HepG2 (cell line): ENCODE measurements around the gene APOC3. TPM values are rescaled to one million over a fixed set of nuclear protein-coding genes. Genes with fewer than 3 reads are reported as not detected.
A peak's percentile ranks its signal among the peaks of the same experiment; 100 is the strongest.
"Not testable (repeated sequence)": the region's sequence is repeated elsewhere in the genome, so short reads cannot be mapped to it uniquely, and the experiment has no call there.

Experiments
- ATAC-seq: fragments of 200-7000 bp; cut with Tn5 transposase; 3 replicates; pipeline ENCODE4 v1.9.1; 2020; ENCODE audit warnings: mild to moderate bottlenecking, moderate library complexity
- BruUV-seq: library from RNA; stranded (reverse); fragments of 400-500 nt; replicated peaks from 2 replicates; lab custom pipeline; 2021; lab: Mats Ljungman, UMichigan
- CTCF ChIA-PET: fragments of 300-600 bp; formaldehyde crosslinking; extraction: SDS; loops from one replicate; lab custom pipeline; 2021; ENCODE audit warnings: low total read pairs, inconsistent platforms, low intra/inter-chr PET ratio; lab: Yijun Ruan, JAX
- POLR2A ChIA-PET: fragments of 350-600 bp; sonication (Branson Sonifier 250); formaldehyde crosslinking; loops from one replicate; lab custom pipeline; 2020; ENCODE audit warnings: antibody characterized with exemption, inconsistent platforms; lab: Yijun Ruan, JAX
- DNase-seq: peaks from one replicate; pipeline ENCODE4 v3.0.0-alpha.2; 2015; ENCODE audit warnings: low spot score
- FAIRE-seq: peaks from 3 replicates; lab custom pipeline; 2011; peaks lifted over from hg19 to GRCh38; lab: Jason Lieb, UNC
- H2AFZ ChIP-seq: one replicate; pipeline ENCODE4 v1.6.1; 2011; ENCODE audit warnings: low read length, inconsistent platforms
- H3K27ac ChIP-seq: fragments of 300-600 bp; 3 replicates; pipeline ENCODE4 v1.8.0; 2011; ENCODE audit warnings: mixed run types, mild to moderate bottlenecking, mixed read lengths, low read length, inconsistent platforms; ENCODE audit not compliant: insufficient read depth; ENCODE audit errors: extremely low read length
- H3K27me3 ChIP-seq, 2 experiments: fragments of 200-600 bp in 1 of 2; 2 replicates in 1 of 2; 3 replicates in 1 of 2; pipeline versions ENCODE4 v1.6.0 to v1.8.0; 2011; ENCODE audit warnings: low read length in 2 of 2, mild to moderate bottlenecking in 2 of 2, moderate library complexity in 2 of 2, inconsistent platforms in 1 of 2; ENCODE audit not compliant: insufficient read depth in 2 of 2, control insufficient read depth in 1 of 2
- H3K36me3 ChIP-seq, 2 experiments: fragments of 200-600 bp in 1 of 2; replicated peaks in 1 of 2; 2 replicates in 1 of 2; 3 replicates in 1 of 2; pipeline versions ENCODE4 v1.5.1 to v1.8.0; 2011; ENCODE audit warnings: low read length in 2 of 2, inconsistent platforms in 1 of 2; ENCODE audit not compliant: insufficient read depth in 2 of 2, control insufficient read depth in 1 of 2
- H3K4me1 ChIP-seq: 2 replicates; pipeline ENCODE4 v1.5.1; 2012; ENCODE audit warnings: low read length, inconsistent platforms; ENCODE audit not compliant: insufficient read depth
- H3K4me2 ChIP-seq: 2 replicates; pipeline ENCODE4 v1.6.0; 2011; ENCODE audit warnings: low read depth, low read length, inconsistent platforms
- H3K4me3 ChIP-seq, 3 experiments: fragments of 200-600 bp in 1 of 3; sonication (generic), shearing (Covaris generic) in 1 of 3; replicated peaks in 1 of 3; 2 replicates each; pipeline ENCODE4 v1.5.1; 2011 to 2016; ENCODE audit warnings: low read length in 3 of 3, inconsistent platforms in 2 of 3, low read depth in 2 of 3, mild to moderate bottlenecking in 2 of 3, control low read depth in 1 of 3, mixed read lengths in 1 of 3; ENCODE audit not compliant: insufficient read depth in 1 of 3
- H3K79me2 ChIP-seq: one replicate; pipeline ENCODE4 v1.6.1; 2011; ENCODE audit warnings: low read length, inconsistent platforms; ENCODE audit not compliant: insufficient read depth
- H3K9ac ChIP-seq: 2 replicates; pipeline ENCODE4 v1.6.0; 2011; ENCODE audit warnings: mild to moderate bottlenecking, low read depth, low read length, inconsistent platforms; ENCODE audit not compliant: insufficient read depth
- H3K9me3 ChIP-seq: 2 replicates; pipeline ENCODE4 v1.5.1; 2012; ENCODE audit warnings: mild to moderate bottlenecking, low read length
- H4K20me1 ChIP-seq: 2 replicates; pipeline ENCODE4 v1.6.0; 2011; ENCODE audit warnings: inconsistent platforms, mild to moderate bottlenecking, low read length, moderate library complexity; ENCODE audit not compliant: insufficient read depth
- AGO1 ChIP-seq: fragments of 200-400 bp; formaldehyde crosslinking; IDR thresholded peaks from 2 replicates; pipeline ENCODE4 v1.6.1; 2017; ENCODE audit warnings: mild to moderate bottlenecking, low read depth, low read length, moderate library complexity; ENCODE audit not compliant: poor library complexity, severe bottlenecking
- AGO2 ChIP-seq: fragments of 200-400 bp; formaldehyde crosslinking; optimal IDR thresholded peaks from 2 replicates; pipeline ENCODE3; 2017; ENCODE audit warnings: mild to moderate bottlenecking, low read depth, low read length, moderate library complexity
- ATF7 ChIP-seq, 2 experiments: fragments of 450-650 bp in 1 of 2; sonication (generic) in 1 of 2; formaldehyde crosslinking in 1 of 2; IDR thresholded peaks; 2 replicates each; pipeline versions ENCODE4 v1.4.0 to v1.6.1; 2016 to 2020; ENCODE audit warnings: antibody characterized with exemption in 1 of 2, mild to moderate bottlenecking in 1 of 2, missing genetic modification reagents in 1 of 2
- FOXC1 ChIP-seq: sonication (generic); formaldehyde crosslinking; IDR thresholded peaks from 2 replicates; pipeline ENCODE4 v1.8.0; 2022; ENCODE audit warnings: mild to moderate bottlenecking, missing genetic modification reagents, borderline replicate concordance
- HOXA3 ChIP-seq: sonication (generic); formaldehyde crosslinking; IDR thresholded peaks from 2 replicates; pipeline ENCODE4 v1.5.0; 2020; ENCODE audit warnings: missing genetic modification reagents
- IRX3 ChIP-seq: sonication (generic); formaldehyde crosslinking; IDR thresholded peaks from 2 replicates; pipeline ENCODE4 v1.8.1; 2023; ENCODE audit warnings: mild to moderate bottlenecking, low read depth, missing genetic modification reagents, borderline replicate concordance
- NCOA5 ChIP-seq: sonication (generic); formaldehyde crosslinking; IDR thresholded peaks from 2 replicates; pipeline ENCODE4 v1.4.0; 2020; ENCODE audit warnings: missing genetic modification reagents
- POLR2AphosphoS5 ChIP-seq: IDR thresholded peaks from 2 replicates; pipeline ENCODE4 v1.6.1; 2012; ENCODE audit warnings: low read depth, low read length
- SP140L ChIP-seq: sonication (generic); formaldehyde crosslinking; IDR thresholded peaks from 2 replicates; pipeline ENCODE4 v1.4.0; 2020; ENCODE audit warnings: missing genetic modification reagents, borderline replicate concordance
- SSRP1 ChIP-seq: IDR thresholded peaks from 2 replicates; pipeline ENCODE4 v1.6.1; 2016; ENCODE audit warnings: control low read depth
- ZBTB38 ChIP-seq: sonication (generic); formaldehyde crosslinking; IDR thresholded peaks from 2 replicates; pipeline ENCODE4 v1.5.1; 2020; ENCODE audit warnings: mild to moderate bottlenecking, missing genetic modification reagents
- ZC3H4 ChIP-seq: sonication (generic); formaldehyde crosslinking; IDR thresholded peaks from 2 replicates; pipeline ENCODE4 v1.4.0; 2020; ENCODE audit warnings: missing genetic modification reagents, borderline replicate concordance
- ZNF205 ChIP-seq: IDR thresholded peaks from 2 replicates; pipeline ENCODE4 v1.6.1; 2018; ENCODE audit warnings: missing biosample characterization, missing genetic modification reagents
- ZNF703 ChIP-seq: sonication (generic); formaldehyde crosslinking; IDR thresholded peaks from 2 replicates; pipeline ENCODE4 v1.5.1; 2020; ENCODE audit warnings: missing genetic modification reagents, mild to moderate bottlenecking, moderate library complexity, borderline replicate concordance
- ZNF746 ChIP-seq: sonication (generic); formaldehyde crosslinking; IDR thresholded peaks from 2 replicates; pipeline ENCODE4 v1.8.0; 2022; ENCODE audit warnings: mild to moderate bottlenecking, missing genetic modification reagents
- WGBS: methylation state at CpG from one replicate; pipeline ENCODE4 v1.1.6; 2017; ENCODE audit warnings: low lambda C conversion rate; 5-methylcytosine and 5-hydroxymethylcytosine counted together
- in situ Hi-C: cut with HindIII; loops from 2 replicates; pipeline ENCODE4 v1.10.0; 2017; ENCODE audit warnings: low pct_unique_long_range_greater_than_20kb; ENCODE audit not compliant: extremely low pct_ligation_motif_present
- intact Hi-C: fragments of 100-400 bp; cut with micrococcal nuclease; formaldehyde crosslinking; loops from one replicate; pipeline ENCODE4 v1.10.0; 2022; ENCODE audit not compliant: unreplicated experiment
- polyA plus RNA-seq, 8 experiments: library from polyadenylated mRNA; depleted of rRNA in 3 of 8; stranded (reverse) in 7 of 8; unstranded in 1 of 8; fragments of >200 nt; fragmentation: Illumina TruSeq in 4 of 8; extraction: Trizol in 4 of 8; gene quantifications; 2 replicates each; pipeline versions ENCODE4 v1.2.1 to v1.2.3, GENCODE V29; 2011 to 2016; ENCODE audit warnings: low read depth in 4 of 8, missing spikeins in 1 of 8, mixed read lengths in 1 of 8; ENCODE audit not compliant: insufficient read depth in 1 of 8
- total RNA-seq, 5 experiments: library from RNA; depleted of rRNA; stranded (reverse); fragments of >200 nt; fragmentation: Illumina TruSeq; extraction: Trizol; gene quantifications; 2 replicates each; pipeline ENCODE4 v1.2.3, GENCODE V29; 2016; ENCODE audit warnings: low read depth in 1 of 5
- TF ChIP-seq, protein P1 (sequence below): sonication (generic); formaldehyde crosslinking; IDR thresholded peaks from 2 replicates; pipeline ENCODE4 v1.4.0; 2020; ENCODE audit warnings: missing genetic modification reagents, mild to moderate bottlenecking, borderline replicate concordance
- TF ChIP-seq, protein P2 (sequence below): sonication (generic); formaldehyde crosslinking; IDR thresholded peaks from 2 replicates; pipeline ENCODE4 v1.8.1; 2022; ENCODE audit warnings: low read depth, mild to moderate bottlenecking, missing genetic modification reagents

The APOC3 gene
- total and polyA plus RNA-seq, 2 of the 13 experiments (the other 11 are each of a cell fraction or from before 2014, with no cell fraction given) = 314 to 687 TPM

DNA sequence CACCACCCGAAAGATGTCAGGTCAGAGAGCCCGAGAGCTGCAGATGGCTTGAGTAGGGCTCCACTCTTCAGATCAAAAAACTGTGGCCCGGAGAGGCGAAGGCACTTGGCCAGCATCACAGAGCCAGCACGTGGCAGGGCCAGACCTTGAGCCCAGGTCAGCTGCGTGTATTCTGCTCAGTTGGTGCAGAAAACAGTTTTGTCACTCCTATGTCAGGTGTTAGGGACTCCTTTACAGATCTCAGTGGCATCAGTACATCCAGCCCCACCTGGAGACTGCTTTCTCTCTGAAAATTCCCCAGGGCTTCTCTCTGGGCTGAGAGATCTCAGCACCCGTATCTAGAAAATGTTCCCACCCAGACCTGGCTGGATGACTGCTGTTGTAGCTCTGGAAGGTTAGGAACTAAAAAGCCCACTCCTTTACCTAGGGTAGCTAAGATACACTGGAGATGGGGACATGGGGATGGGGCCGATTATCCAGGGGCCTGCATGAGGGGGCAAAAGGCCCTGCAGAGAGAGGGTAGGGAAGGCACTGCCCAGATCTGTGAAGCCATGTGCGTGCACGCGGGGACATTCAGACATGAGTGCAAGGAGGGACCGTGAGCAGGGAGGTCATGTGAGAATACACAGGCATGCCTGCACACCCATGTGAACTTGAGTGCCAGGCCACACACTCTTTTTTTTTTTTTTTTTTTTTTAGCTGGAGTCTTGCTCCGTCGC, 4.3 kb downstream of the APOC3 start (continued):
- TF ChIP-seq ZNF746 (CRISPR knock-in tag) = peak; percentile 48; the same call in 1 of the 2 replicates

DNA sequence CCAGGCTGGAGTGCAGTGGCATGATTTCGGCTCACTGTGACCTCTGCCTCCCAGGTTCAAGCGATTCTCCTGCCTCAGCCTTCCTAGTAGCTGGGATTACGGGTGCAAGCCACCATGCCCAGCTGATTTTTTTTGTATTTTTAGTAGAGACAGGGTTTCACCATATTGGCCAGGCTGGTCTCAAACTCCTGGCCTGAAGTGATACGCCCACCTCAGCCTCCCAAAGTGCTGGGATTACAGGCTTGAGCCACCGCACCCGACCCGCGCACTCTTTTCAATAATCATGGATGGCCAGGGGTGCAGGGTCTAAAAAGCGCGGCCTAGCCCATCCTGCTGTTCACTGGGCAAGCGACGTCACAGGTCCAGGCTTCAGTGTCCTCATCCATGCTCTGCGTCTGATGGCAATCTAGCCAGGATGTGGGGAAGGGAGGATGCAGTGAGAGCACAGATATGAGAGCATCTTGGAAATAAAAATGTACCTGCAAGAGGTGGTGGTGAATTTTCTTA, 4.9 kb downstream of the APOC3 start:
- H3K4me2 ChIP-seq = peak overlapping the region; percentile 92
- H3K36me3 ChIP-seq; BruUV-seq; H2AFZ ChIP-seq; H4K20me1 ChIP-seq; H3K9me3 ChIP-seq; DNase-seq; H3K27me3 ChIP-seq; intact Hi-C loops; ATAC-seq; FAIRE-seq; TF ChIP-seq ATF7 (CRISPR knock-in tag; IDR thresholded peaks at IDR 0.05): not testable (repeated sequence)
- peak overlapping the region in 2 of 3 experiments; percentile 92 to 95; a peak in 3 of 6 replicates for H3K4me3 ChIP-seq
- H3K4me1 ChIP-seq = peaks cover 87% of the 10 kb centered on the region
- 52% methylated on average over 13 of the region's 13 CpGs for WGBS
- in situ Hi-C loops = loop anchor here (5.0 kb wide), 1 partner anchor 42 kb away; the partner anchor contains the start of gene APOA5
- peak overlapping the region; percentile 99 for H3K27ac ChIP-seq
- peaks cover 52% of the 10 kb centered on the region for H3K79me2 ChIP-seq
- H3K9ac ChIP-seq = peak overlapping the region; percentile 27; the same call in 1 of the 2 replicates
- CTCF ChIA-PET = interaction anchor here (2.2 kb wide), 1 partner anchor 43 kb away, joined by 23 read pairs; the partner anchor contains the start of gene APOA5
- POLR2A ChIA-PET = interaction anchor here (0.7 to 18.4 kb wide), 11 partner anchors 8 to 310 kb away, joined by 3 to 1365 read pairs (median 35); partner anchors contain the start of genes APOA4, APOA5, APOC3 and BUD13
- peak; percentile 39; the same call in 1 of the 2 replicates for TF ChIP-seq ZBTB38 (CRISPR knock-in tag)
- TF ChIP-seq, protein P1, sequence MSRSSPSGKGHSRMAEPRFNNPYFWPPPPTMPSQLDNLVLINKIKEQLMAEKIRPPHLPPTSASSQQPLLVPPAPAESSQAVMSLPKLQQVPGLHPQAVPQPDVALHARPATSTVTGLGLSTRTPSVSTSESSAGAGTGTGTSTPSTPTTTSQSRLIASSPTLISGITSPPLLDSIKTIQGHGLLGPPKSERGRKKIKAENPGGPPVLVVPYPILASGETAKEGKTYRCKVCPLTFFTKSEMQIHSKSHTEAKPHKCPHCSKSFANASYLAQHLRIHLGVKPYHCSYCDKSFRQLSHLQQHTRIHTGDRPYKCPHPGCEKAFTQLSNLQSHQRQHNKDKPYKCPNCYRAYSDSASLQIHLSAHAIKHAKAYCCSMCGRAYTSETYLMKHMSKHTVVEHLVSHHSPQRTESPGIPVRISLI (CRISPR knock-in tag) = peak; percentile 51; the same call in 1 of the 2 replicates
- TF ChIP-seq HOXA3 (CRISPR knock-in tag) = 0 out of 2 replicates have a peak, but pooled peaks have one; percentile 4
- TF ChIP-seq ZNF703 (CRISPR knock-in tag) = peak; percentile 14; the same call in 1 of the 2 replicates
- 0 out of 2 replicates have a peak, but pooled peaks have one; percentile 10 for TF ChIP-seq NCOA5
- TF ChIP-seq SP140L (CRISPR knock-in tag) = peak; percentile 7; the same call in 1 of the 2 replicates
- peak; percentile 94 for TF ChIP-seq AGO2
- TF ChIP-seq FOXC1 (CRISPR knock-in tag) = 0 out of 2 replicates have a peak, but pooled peaks have one; percentile 13
- peak; percentile 39; the same call in 1 of the 2 replicates for TF ChIP-seq ATF7 (IDR thresholded peaks at IDR 0.05)
- TF ChIP-seq, protein P2, sequence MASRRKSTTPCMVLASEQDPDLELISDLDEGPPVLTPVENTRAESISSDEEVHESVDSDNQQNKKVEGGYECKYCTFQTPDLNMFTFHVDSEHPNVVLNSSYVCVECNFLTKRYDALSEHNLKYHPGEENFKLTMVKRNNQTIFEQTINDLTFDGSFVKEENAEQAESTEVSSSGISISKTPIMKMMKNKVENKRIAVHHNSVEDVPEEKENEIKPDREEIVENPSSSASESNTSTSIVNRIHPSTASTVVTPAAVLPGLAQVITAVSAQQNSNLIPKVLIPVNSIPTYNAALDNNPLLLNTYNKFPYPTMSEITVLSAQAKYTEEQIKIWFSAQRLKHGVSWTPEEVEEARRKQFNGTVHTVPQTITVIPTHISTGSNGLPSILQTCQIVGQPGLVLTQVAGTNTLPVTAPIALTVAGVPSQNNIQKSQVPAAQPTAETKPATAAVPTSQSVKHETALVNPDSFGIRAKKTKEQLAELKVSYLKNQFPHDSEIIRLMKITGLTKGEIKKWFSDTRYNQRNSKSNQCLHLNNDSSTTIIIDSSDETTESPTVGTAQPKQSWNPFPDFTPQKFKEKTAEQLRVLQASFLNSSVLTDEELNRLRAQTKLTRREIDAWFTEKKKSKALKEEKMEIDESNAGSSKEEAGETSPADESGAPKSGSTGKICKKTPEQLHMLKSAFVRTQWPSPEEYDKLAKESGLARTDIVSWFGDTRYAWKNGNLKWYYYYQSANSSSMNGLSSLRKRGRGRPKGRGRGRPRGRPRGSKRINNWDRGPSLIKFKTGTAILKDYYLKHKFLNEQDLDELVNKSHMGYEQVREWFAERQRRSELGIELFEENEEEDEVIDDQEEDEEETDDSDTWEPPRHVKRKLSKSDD = peak; percentile 88
- TF ChIP-seq AGO1 = peak; percentile 95
- TF ChIP-seq ZNF205 (CRISPR knock-in tag) = peak; percentile 9; the same call in 1 of the 2 replicates
- peak; percentile 21; the same call in 1 of the 2 replicates for TF ChIP-seq IRX3 (CRISPR knock-in tag)
- peak; percentile 89; the same call in 1 of the 2 replicates for TF ChIP-seq ZC3H4 (CRISPR knock-in tag)
- TF ChIP-seq SSRP1 = peak; percentile 87
- TF ChIP-seq POLR2AphosphoS5 = peak; percentile 67
